GM19351 (cell line): ENCODE results near the gene NTPCR.
"Not testable (repeated sequence)": the region's sequence is repeated elsewhere in the genome, so short reads cannot be mapped to it uniquely, and the experiment has no call there.

ENCODE experiments used
- ATAC-seq: cut with Tn5 transposase; IDR thresholded peaks from one replicate; pipeline ENCODE4 v1.9.1; 2021; ENCODE audit warnings: mild to moderate bottlenecking, moderate library complexity; ENCODE audit not compliant: unreplicated experiment

Gene NTPCR

DNA sequence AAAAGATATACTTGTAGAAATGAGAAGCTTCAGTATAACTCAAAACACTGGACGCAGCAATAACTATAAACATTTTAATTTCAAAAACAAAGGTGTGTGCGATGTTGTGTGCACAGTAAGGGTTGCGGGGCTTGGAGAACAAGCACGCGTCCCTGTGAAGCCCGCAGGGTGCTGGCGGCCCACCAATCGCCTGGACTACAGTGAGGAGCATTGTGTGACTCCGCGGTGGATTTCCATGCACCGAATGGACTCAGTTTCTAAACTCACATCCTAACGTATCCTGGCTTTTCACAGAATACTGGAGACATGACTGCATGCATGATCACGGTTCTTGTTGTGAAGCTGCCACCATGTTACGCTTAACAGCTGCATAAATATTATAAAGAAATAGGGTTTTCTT lies 33.0 kb downstream of the NTPCR start:
- ATAC-seq, result no peak

- no peak for ATAC-seq
These were observed 33.6 kb downstream of the NTPCR start for GRCh38 chr1:232983817-232984567.

GRCh38 chr1:232984577-232985425 lies 34.4 kb downstream of the NTPCR start:
- ATAC-seq, result no peak

DNA sequence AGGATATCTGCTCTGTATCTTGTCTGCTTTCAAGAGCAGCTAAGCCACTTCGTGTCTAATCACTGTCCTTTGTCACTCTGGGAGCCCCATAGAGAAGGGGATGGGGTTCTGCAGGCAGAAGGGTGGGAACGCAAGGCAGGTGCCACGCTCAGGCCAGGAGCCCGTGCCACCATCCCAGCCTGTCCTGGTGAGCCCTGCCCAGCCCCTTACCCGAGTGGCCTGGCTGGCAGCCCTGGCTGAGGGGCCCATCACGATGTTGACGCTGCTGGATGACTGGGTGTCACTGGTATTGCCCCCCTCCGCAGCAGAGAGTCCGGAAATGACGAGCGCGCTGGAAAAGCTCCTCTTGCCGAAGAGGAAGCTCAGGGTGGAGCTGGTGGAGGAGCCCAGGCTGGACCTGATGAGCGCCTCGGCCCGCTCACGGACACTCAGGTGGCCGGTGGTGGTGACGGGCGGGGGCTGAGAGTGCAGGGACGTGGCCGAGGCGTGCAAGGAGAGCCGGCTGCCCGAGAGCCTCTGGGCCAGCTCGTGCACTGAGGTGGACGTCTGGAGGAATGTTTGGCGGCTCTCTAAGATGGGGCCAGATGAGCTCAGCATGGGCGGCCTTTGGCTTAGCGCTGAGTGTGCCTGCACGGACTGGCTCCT lies 35.6 kb downstream of the NTPCR start:
- no peak for ATAC-seq

DNA sequence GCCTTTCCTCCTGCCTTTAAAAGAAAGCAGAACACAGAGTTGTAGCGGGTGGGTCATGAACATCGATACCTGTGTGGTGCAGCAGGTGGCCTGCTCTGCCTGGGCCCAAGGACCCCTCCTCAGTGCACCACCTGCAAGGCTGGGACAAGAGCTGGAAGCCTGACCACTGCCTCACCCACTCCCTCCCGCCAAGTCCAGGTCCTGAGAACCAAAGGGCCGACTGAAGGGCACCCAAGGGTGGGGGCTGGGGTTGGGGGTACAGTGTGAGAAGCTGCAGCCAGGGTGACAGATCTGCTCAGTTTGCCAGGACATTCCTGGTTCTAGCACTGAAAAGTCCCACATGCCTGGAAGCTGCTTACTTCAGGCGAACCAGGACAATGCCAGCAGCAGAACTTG lies 36.1 kb downstream of the NTPCR start:
- no peak for ATAC-seq

DNA sequence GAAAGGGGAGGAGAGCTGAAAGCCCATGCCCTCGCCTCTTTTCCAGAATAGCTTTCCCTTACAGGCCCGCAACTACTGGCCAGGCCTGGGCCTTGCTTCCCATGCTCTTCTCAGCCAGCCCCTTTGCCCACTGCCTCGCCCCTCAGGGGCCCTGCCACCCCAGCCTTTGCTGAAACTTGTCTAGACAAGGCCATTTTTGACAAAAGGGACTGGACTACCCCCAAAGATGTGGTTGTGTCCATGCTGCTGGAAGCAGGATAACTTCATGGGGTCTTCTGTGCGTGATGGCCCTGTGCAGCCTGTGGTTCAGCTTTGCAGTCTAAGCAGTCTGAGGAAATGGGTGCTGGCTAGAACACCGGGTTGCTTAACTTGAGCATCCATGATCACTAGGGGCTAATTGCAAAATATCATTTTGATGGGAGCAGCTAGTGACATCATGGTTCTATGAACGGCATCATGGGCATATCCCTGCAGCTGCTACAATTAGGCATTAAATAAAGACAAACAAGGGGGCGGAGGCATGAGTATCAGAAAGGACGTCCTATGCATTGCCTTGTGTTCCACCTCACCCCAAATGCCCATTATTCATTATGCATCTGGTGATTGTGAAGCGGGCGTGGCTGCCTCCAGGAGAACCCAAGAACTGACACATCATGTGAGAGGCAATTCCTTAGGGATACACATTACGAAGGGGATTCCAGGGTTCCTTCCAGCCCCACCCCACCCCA lies 36.8 kb downstream of the NTPCR start:
- no peak for ATAC-seq

DNA sequence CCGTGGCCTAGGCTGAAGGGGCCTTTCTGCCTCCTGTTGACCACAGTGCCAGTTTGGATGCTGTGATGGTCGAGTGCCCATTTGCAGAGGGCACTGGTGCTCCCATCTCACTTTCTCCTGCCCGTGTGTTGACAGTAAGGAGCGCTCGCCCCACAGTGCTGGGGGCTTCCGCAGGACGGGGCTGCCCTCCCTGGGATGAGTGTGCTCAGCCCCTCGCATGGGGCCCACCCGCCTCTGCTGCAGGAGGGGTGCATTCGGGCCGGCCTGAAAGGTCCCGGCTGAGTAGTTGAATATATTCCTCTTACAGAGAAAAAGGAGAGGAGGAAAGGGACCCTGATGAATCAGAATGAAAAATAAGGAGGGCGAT lies 37.3 kb downstream of the NTPCR start:
- no peak for ATAC-seq

- no peak for ATAC-seq
These were observed 38.2 kb downstream of the NTPCR start for GRCh38 chr1:232988572-232989040.

DNA sequence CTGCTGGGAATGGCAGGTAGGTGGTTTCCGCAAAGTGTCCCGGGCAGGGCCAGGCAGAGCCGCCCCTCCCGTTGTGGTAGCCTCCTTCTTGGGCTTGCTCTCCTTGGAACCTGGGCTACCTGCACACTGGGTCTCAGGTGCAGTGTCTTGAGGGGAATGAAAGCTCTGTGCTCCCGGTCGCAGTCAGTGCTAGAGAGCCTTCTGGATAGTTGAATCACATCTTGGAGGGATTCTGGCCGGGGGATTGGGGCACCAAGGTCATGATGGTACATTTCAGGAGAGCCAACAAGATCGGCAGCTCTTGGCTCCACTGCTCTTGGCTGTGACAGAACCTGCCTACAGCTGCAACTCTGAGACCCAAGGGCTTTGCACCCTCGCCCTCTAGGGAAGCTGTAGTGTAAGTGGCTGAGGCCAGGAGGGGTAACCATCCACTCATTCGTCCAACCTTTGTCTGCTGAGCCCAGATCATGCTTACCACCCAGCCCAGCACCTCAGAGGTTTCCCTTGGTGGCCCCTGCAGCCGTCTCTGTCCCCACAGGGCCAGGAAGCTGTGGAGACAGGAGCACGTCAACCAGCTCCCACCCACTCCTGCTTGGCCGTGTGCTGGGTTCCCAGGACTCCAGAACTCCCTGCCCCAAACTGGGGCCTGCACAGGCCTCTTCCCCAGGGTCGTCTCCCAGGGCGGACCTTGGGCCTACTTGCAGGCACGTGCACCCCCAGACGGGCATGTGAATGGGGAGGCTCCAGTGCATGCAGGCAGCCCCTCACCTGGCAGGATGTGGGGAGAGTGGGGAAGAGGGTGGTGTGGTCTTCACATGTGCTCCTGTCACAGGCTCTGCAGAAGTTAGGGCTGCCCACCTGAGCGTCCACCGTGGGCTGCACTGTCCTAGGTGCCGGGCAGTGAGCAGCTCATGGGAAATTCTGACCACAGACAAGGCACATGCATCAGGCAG lies 40.0 kb downstream of the NTPCR start:
- no peak for ATAC-seq

DNA sequence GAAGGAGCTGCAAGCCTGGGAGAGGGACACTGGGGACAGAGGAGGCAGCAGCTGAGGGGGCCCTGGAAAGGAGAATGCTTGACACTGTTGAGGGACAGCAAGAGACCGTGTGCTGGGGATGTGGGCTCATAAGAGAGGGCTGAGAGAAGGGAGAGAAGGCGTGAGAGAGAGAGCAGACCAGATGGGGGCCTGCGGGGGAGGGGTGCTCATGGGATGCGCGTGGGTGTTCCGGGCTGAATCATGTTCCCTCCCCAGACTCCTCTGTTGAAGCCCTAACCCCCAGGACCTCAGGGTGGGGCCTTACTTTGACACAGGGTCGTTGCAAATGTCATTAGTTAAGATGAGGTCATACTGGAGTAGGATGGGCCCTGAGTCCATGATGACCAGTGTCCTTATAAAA lies 40.8 kb downstream of the NTPCR start:
- no peak for ATAC-seq

GRCh38 chr1:232992227-232992626 lies 41.8 kb downstream of the NTPCR start:
- ATAC-seq, result no peak

DNA sequence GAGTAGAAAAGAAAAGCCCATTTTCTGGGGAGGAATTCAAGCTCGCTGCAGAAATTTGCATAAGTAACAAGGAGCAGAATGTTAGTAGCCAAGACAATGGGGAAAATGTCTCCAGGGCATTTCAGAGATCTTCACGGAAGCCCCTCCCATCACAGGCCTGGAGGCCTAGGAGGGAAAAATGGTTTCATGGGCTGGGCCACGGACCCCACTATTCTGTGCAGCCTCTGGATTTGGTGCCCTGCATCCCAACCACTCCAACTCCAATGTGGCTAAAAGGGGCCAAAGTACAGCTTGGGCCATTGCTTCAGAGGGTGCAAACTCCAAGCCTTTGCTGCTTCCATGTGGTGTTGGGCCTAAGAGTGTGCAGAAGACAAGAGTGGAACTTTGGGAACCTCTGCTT lies 43.1 kb downstream of the NTPCR start:
- ATAC-seq, result no peak

DNA sequence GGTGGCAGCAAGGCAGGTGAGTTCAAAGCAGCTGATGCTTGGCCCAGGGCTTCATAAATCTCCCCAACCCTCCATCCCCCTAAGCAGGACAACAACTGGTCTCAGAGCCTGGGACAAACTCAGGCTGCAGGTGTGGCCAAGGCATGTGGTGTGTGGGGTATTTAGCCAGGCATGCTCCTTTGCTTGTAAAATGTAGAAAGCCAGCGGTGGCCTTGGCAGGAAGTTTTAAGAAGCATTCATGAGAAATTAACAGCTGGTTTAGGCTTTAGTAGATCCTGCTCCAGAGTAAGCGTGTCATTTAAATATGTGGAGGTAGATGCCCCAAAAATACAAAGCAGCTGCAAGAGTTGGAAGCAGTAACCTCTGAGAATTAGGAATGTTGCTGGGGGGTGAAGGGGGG lies 44.8 kb downstream of the NTPCR start:
- no peak for ATAC-seq

DNA sequence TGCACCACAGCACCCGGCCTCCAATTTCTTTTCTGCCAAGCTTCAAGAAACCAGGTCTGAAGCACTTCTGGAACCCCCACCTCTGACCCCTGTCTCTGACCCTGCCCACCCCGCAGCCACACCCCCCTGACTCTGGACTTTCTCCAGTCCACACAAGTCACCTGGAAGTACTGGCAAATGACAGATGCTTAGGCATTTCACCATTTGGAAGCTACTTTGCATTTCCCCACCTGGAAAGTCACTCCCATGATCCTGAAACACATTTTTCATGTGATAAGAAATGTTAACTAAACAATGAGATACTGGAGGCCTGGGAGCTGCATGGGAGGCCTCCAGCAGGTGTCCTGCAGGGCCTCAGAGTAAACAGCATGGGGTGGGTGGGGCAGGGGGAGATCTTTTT lies 45.7 kb downstream of the NTPCR start:
- no peak for ATAC-seq

DNA sequence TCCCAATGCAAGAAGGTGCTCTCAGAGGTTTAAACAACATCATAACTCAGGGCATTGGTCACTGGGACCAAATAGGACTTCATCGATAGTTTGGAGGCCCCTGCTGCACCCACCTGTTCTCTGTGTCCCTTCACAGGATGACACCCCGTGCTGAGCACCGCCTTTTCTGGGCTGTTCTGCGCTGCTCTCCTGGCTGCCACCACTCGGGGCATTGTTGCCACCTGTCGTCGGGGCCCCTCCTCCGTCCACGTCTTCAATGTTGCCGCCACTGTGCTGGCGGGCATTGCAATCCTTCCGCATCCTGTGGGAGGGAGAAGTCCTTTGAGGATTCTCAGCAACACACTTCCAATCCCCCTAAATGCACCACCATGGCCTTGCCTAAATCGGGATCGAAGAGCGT lies 47.7 kb downstream of the NTPCR start:
- no peak for ATAC-seq

- ATAC-seq, result no peak
These were observed 48.2 kb downstream of the NTPCR start for GRCh38 chr1:232998646-232999045.

DNA sequence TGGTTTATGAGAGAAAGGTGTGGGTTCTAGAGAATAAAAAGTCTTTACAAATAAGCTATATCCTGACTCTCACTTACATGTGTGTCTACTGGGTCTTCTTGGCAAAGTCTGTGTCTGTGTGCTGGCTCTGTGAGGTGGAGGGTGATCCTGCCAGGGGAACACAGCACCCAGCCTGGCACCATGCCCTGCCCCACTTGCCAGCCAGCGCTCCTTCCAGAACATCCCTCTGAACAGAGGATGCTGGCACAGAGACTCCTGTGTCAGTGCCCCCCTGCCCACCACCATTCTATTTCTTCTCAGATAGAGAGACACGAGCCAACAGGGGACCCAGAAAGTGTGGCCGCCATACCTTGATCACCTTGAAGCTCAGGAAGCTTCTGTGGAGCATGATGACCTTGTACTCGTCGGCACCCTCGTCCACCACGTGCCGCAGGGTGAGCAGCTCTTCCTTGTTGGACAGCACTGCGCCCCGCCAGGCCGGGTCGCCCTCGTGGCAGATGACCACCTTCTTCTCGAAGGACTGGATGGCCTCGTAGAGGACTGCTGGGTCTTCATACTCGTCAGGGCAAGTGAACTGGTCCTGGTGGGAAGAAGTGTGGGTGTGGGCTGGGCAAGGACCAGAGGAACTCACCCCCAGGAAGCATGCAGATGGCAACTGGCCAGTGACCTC lies 49.7 kb downstream of the NTPCR start:
- ATAC-seq, result no peak

GRCh38 chr1:233003638-233004037 lies 53.2 kb downstream of the NTPCR start:
- ATAC-seq, result not testable (repeated sequence)

DNA sequence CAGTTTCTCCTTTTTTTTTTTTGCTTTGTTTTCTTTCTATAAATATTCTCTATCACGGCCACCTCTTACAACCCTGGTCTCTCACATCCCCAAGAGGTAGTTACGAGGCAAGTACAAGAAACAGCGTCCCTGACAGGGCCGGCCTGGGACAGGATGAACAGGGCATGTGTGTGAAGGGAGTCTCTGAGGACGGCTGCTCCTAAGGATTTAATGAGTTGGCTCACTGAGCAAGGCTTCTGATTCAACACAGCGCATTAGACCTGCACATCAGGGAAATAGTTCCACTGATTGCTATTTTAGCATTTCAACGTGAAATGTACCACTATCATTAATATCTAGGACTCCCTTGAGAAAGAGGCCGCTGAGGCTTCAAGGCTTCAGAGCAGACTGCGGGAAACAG lies 54.0 kb downstream of the NTPCR start:
- no peak for ATAC-seq
